HCT116 (cell line): ENCODE measurements around the gene PSMD11. TPM values are rescaled to one million over a fixed set of nuclear protein-coding genes. Genes with fewer than 3 reads are reported as not detected.

Experiments used
- ATAC-seq: fragments of 200-7000 bp; cut with Tn5 transposase; 2 replicates; pipeline ENCODE4 v1.9.1; 2020; ENCODE audit warnings: mild to moderate bottlenecking, moderate library complexity
- BruUV-seq: library from RNA; stranded (reverse); fragments of 400-500 nt; replicated peaks from 2 replicates; lab custom pipeline; 2021; lab: Mats Ljungman, UMichigan
- CTCF ChIA-PET: fragments of 300-600 bp; sonication (Branson Sonifier 250); formaldehyde crosslinking; loops from one replicate; lab custom pipeline; 2021; ENCODE audit warnings: antibody characterized with exemption; lab: Charles Lee
- POLR2A ChIA-PET: fragments of 300-600, 350-600 bp; sonication (Branson Sonifier 250); formaldehyde crosslinking; loops from one replicate; lab custom pipeline; 2021; ENCODE audit warnings: antibody characterized with exemption; lab: Charles Lee
- RAD21 ChIA-PET, 2 experiments: fragments of 300-600 bp; sonication (Branson Sonifier 250); formaldehyde crosslinking; loops; one replicate each; lab custom pipeline; 2023; ENCODE audit warnings: low total read pairs in 2 of 2; ENCODE audit not compliant: uncharacterized antibody in 2 of 2, unreplicated experiment in 2 of 2, low non-redundant PET in 1 of 2; lab: Charles Lee
- DNase-seq: peaks from one replicate; pipeline ENCODE4 v3.0.0-alpha.2; 2010; ENCODE audit warnings: low read depth, low spot score
- H2AFZ ChIP-seq: fragments of 200-600 bp; shearing (Covaris generic), sonication (generic); 2 replicates; pipeline ENCODE4 v1.6.1; 2017; ENCODE audit warnings: low read depth, mixed run types, mixed read lengths, antibody characterized with exemption, low read length; ENCODE audit not compliant: poor library complexity, severe bottlenecking
- H3K27ac ChIP-seq: 2 replicates; pipeline ENCODE4 v1.5.1; 2012; ENCODE audit warnings: low read depth, low read length
- H3K27me3 ChIP-seq: fragments of 200-600 bp; sonication (generic); 2 replicates; pipeline ENCODE4 v1.6.1; 2016; ENCODE audit warnings: mixed run types, low read length, mixed read lengths; ENCODE audit not compliant: insufficient read depth
- H3K36me3 ChIP-seq, 2 experiments: fragments of 200-500 bp in 1 of 2; fragments of 200-600 bp in 1 of 2; sonication (Bioruptor generic) in 1 of 2; sonication (generic) in 1 of 2; 2 replicates each; pipeline versions ENCODE4 v1.5.1 to v1.6.1; 2014 to 2016; ENCODE audit warnings: low read length in 2 of 2, inconsistent platforms in 1 of 2, mixed read lengths in 1 of 2, mixed run types in 1 of 2; ENCODE audit not compliant: insufficient read depth in 2 of 2, control insufficient read depth in 1 of 2
- H3K4me1 ChIP-seq, 2 experiments: fragments of 200-600 bp in 1 of 2; sonication (generic) in 1 of 2; 2 replicates each; pipeline versions ENCODE4 v1.5.1 to v1.6.1; 2012 to 2017; ENCODE audit warnings: low read length in 2 of 2, inconsistent platforms in 1 of 2, mild to moderate bottlenecking in 1 of 2, mixed read lengths in 1 of 2, mixed run types in 1 of 2, moderate library complexity in 1 of 2; ENCODE audit not compliant: insufficient read depth in 2 of 2, control insufficient read depth in 1 of 2
- H3K4me2 ChIP-seq: fragments of 200-600 bp; sonication (generic); 2 replicates; pipeline ENCODE4 v1.6.1; 2017; ENCODE audit warnings: mixed run types, low read length, mixed read lengths
- H3K4me3 ChIP-seq, 2 experiments: fragments of 200-600 bp in 1 of 2; sonication (generic) in 1 of 2; replicated peaks in 1 of 2; 2 replicates each; pipeline ENCODE4 v1.5.1; 2011 to 2016; ENCODE audit warnings: low read length in 2 of 2, control low read depth in 1 of 2, low read depth in 1 of 2, mild to moderate bottlenecking in 1 of 2, mixed read lengths in 1 of 2, mixed run types in 1 of 2
- H3K79me2 ChIP-seq: fragments of 200-600 bp; sonication (generic); 2 replicates; pipeline ENCODE4 v1.6.1; 2017; ENCODE audit warnings: mild to moderate bottlenecking, mixed run types, low read length, moderate library complexity, mixed read lengths; ENCODE audit not compliant: insufficient read depth
- H3K9ac ChIP-seq: fragments of 200-600 bp; sonication (generic); 2 replicates; pipeline ENCODE4 v1.6.1; 2016; ENCODE audit warnings: low read length, mixed read lengths
- H3K9me2 ChIP-seq: fragments of 200-600 bp; sonication (generic), shearing (Covaris generic); 2 replicates; pipeline ENCODE4 v1.6.1; 2017; ENCODE audit warnings: mixed run types, mild to moderate bottlenecking, moderate library complexity; ENCODE audit not compliant: insufficient read depth
- H3K9me3 ChIP-seq, 2 experiments: fragments of 200-500 bp in 1 of 2; fragments of 200-600 bp in 1 of 2; sonication (Bioruptor generic) in 1 of 2; sonication (generic) in 1 of 2; 2 replicates each; pipeline ENCODE4 v1.6.1; 2014 to 2017; ENCODE audit warnings: low read length in 2 of 2, mixed read lengths in 2 of 2, inconsistent platforms in 1 of 2, low read depth in 1 of 2, mild to moderate bottlenecking in 1 of 2, mixed run types in 1 of 2, moderate library complexity in 1 of 2; ENCODE audit not compliant: control insufficient read depth in 1 of 2, insufficient read depth in 1 of 2
- H4K20me1 ChIP-seq: fragments of 200-600 bp; sonication (generic), shearing (Covaris generic); 2 replicates; pipeline ENCODE4 v1.6.1; 2017; ENCODE audit warnings: mixed run types, mild to moderate bottlenecking, moderate library complexity; ENCODE audit not compliant: insufficient read depth
- CBX3 ChIP-seq: IDR thresholded peaks from 2 replicates; pipeline ENCODE4 v1.6.1; 2012; ENCODE audit warnings: low read depth
- CEBPB ChIP-seq: IDR thresholded peaks from 2 replicates; pipeline ENCODE4 v1.6.1; 2012; ENCODE audit warnings: low read depth
- CTCF ChIP-seq, 3 experiments: fragments of 200-600 bp in 1 of 3; sonication (generic) in 1 of 3; IDR thresholded peaks in 2 of 3; conservative IDR thresholded peaks in 1 of 3; 2 replicates each; pipeline ENCODE4 v1.5.1; 2012 to 2017; ENCODE audit warnings: low read depth in 2 of 3, low read length in 2 of 3, antibody characterized with exemption in 1 of 3, borderline replicate concordance in 1 of 3, control low read depth in 1 of 3, mild to moderate bottlenecking in 1 of 3, mixed read lengths in 1 of 3, mixed run types in 1 of 3, moderate library complexity in 1 of 3; ENCODE audit not compliant: insufficient read depth in 1 of 3
- ELF1 ChIP-seq: IDR thresholded peaks from 2 replicates; pipeline ENCODE4 v1.6.1; 2012; ENCODE audit warnings: low read depth, borderline replicate concordance
- EZH2 ChIP-seq: fragments of 200-600 bp; sonication (generic); IDR thresholded peaks from 2 replicates; pipeline ENCODE4 v1.6.1; 2017; ENCODE audit warnings: antibody characterized with exemption, mixed run types
- EZH2phosphoT487 ChIP-seq: fragments of 200-600 bp; IDR thresholded peaks from 2 replicates; pipeline ENCODE4 v1.6.1; 2018; ENCODE audit warnings: antibody characterized with exemption, borderline replicate concordance
- FOSL1 ChIP-seq: IDR thresholded peaks from 2 replicates; pipeline ENCODE4 v1.6.1; 2012; ENCODE audit warnings: low read depth
- JUND ChIP-seq: IDR thresholded peaks from 2 replicates; pipeline ENCODE4 v1.6.1; 2012
- MAX ChIP-seq: IDR thresholded peaks from 2 replicates; pipeline ENCODE4 v1.6.1; 2012
- POLR2A ChIP-seq: IDR thresholded peaks from 2 replicates; pipeline ENCODE4 v1.7.0; 2011; ENCODE audit warnings: borderline replicate concordance; ENCODE audit not compliant: insufficient read depth, insufficient read length; ENCODE audit errors: extremely low read depth
- POLR2AphosphoS5 ChIP-seq: IDR thresholded peaks from 2 replicates; pipeline ENCODE4 v1.6.1; 2011; ENCODE audit warnings: mild to moderate bottlenecking, low read depth, low read length, moderate library complexity
- RAD21 ChIP-seq: IDR thresholded peaks from 2 replicates; pipeline ENCODE4 v1.6.1; 2012; ENCODE audit warnings: low read depth, mild to moderate bottlenecking
- REST ChIP-seq: IDR thresholded peaks from 2 replicates; pipeline ENCODE4 v1.6.1; 2012; ENCODE audit warnings: low read depth
- SRF ChIP-seq: IDR thresholded peaks from 2 replicates; pipeline ENCODE4 v1.6.1; 2012; ENCODE audit warnings: low read depth
- TCF7L2 ChIP-seq: IDR thresholded peaks from 2 replicates; pipeline ENCODE4 v1.7.0; 2011; ENCODE audit warnings: borderline replicate concordance, inconsistent platforms; ENCODE audit not compliant: insufficient read depth, insufficient read length; ENCODE audit errors: extremely low read depth
- YY1 ChIP-seq: IDR thresholded peaks from 2 replicates; pipeline ENCODE4 v1.6.1; 2011; ENCODE audit warnings: low read length, low read depth, moderate library complexity, mild to moderate bottlenecking; ENCODE audit not compliant: insufficient replicate concordance; ENCODE audit errors: extremely low read depth
- ZNF274 ChIP-seq: fragments of 200-500 bp; sonication (Bioruptor generic); IDR thresholded peaks from 2 replicates; pipeline ENCODE4 v1.6.1; 2014; ENCODE audit warnings: mild to moderate bottlenecking, low read depth, low read length, inconsistent platforms
- intact Hi-C: fragments of 100-400 bp; cut with micrococcal nuclease; formaldehyde crosslinking; loops from 2 replicates; pipeline ENCODE4 v1.10.0; 2022
- total RNA-seq: library from RNA; stranded (reverse); gene quantifications from one replicate; pipeline ENCODE4 v1.2.1, GENCODE V29; 2021; ENCODE audit not compliant: unreplicated experiment
- TF ChIP-seq, protein P1 (sequence below): IDR thresholded peaks from 2 replicates; pipeline ENCODE4 v1.6.1; 2011; ENCODE audit warnings: mild to moderate bottlenecking, low read length, moderate library complexity; ENCODE audit not compliant: insufficient replicate concordance; ENCODE audit errors: extremely low read depth

Gene PSMD11
- total RNA-seq, 1 experiment from 2014 or later: 143 TPM

DNA sequence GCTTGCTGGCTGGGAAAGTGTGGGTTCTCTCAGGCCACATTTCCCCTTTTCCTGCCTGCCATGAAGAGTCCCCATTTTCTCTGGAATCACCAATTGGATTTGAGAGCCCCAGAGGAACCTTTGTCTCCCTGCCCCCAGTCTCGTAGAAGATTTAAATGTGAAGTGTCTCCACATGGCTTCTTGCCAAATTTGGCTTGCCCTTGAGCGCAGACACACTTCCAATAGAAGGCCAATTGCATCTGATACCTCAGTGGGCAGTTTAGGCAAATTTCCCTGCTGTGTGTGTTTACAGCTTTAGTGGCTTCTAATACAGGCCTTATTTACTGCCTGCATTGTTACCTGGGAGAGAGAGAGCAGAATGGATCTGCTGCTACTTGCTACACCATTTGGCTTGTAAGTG, 72.1 kb downstream of the PSMD11 start:
- Histone ChIP-seq H2AFZ (no peak overlapping the region), H3K4me1 (peaks cover 8 to 11% of the 10 kb centered on the region in 2 experiments), H3K9ac (no peak overlapping the region), H3K27ac (no peak overlapping the region), H3K27me3 (no peaks in the 10 kb centered on the region), H3K9me2 (no peaks in the 10 kb centered on the region), H3K4me2 (no peak overlapping the region), H3K9me3 (no peaks in the 10 kb centered on the region), H3K36me3 (no peaks in the 10 kb centered on the region), H3K4me3 (no peak overlapping the region), H3K79me2 (no peaks in the 10 kb centered on the region), H4K20me1 (no peaks in the 10 kb centered on the region)
- intact Hi-C loops: loop anchor here (10.0 kb wide), 1 partner anchor 62 kb away; no protein-coding TSS in a partner anchor
- POLR2A ChIA-PET: no interaction called here
- no TSS peak for BruUV-seq
- DNase-seq: no peak
- no peak for TF ChIP-seq ELF1
- TF ChIP-seq, protein P1, sequence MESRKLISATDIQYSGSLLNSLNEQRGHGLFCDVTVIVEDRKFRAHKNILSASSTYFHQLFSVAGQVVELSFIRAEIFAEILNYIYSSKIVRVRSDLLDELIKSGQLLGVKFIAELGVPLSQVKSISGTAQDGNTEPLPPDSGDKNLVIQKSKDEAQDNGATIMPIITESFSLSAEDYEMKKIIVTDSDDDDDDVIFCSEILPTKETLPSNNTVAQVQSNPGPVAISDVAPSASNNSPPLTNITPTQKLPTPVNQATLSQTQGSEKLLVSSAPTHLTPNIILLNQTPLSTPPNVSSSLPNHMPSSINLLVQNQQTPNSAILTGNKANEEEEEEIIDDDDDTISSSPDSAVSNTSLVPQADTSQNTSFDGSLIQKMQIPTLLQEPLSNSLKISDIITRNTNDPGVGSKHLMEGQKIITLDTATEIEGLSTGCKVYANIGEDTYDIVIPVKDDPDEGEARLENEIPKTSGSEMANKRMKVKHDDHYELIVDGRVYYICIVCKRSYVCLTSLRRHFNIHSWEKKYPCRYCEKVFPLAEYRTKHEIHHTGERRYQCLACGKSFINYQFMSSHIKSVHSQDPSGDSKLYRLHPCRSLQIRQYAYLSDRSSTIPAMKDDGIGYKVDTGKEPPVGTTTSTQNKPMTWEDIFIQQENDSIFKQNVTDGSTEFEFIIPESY: no peak
- no peak for TF ChIP-seq CTCF (IDR thresholded peaks at IDR 0.05 in 2 of 3, conservative IDR thresholded peaks at IDR 0.05 in 1 of 3; ENCODE audit: borderline replicate concordance in 1 of 3, insufficient read depth in 1 of 3, low read depth in 2 of 3, low read length in 2 of 3)
- no peak for TF ChIP-seq EZH2
- no peak for TF ChIP-seq SRF
- TF ChIP-seq REST: no peak
- TF ChIP-seq ZNF274: no peak
- TF ChIP-seq MAX: no peak
- TF ChIP-seq CBX3: no peak
- no peak for TF ChIP-seq EZH2phosphoT487
- no peak for TF ChIP-seq YY1
- TF ChIP-seq JUND: no peak
- TF ChIP-seq POLR2A: no peak
- TF ChIP-seq CEBPB: no peak
- no peak for TF ChIP-seq POLR2AphosphoS5
- no peak for TF ChIP-seq TCF7L2
- TF ChIP-seq RAD21: no peak
- no peak for TF ChIP-seq FOSL1
- RAD21 ChIA-PET: no interaction called here
- CTCF ChIA-PET: no interaction called here
- ATAC-seq: no peak
